Measurements from ENCODE around the gene GYPA.
"Not testable (repeated sequence)": the region's sequence is repeated elsewhere in the genome, so short reads cannot be mapped to it uniquely, and the experiment has no call there.

Gene GYPA

GRCh38 chr4:144140594-144141295 is at the start of gene GYPA:
GYPA (minus strand) TSS chr4:144140718; CDS start chr4:144140635, 83 bp downstream.
- not testable (repeated sequence) for FAIRE-seq

GRCh38 chr4:144190009-144190408 is 49.5 kb upstream of the GYPA start:
- FAIRE-seq = no peak

- no peak for FAIRE-seq
These were observed 48.6 kb upstream of the GYPA start for GRCh38 chr4:144189121-144189520.

- FAIRE-seq = no peak
These were observed 44.6 kb upstream of the GYPA start for GRCh38 chr4:144185086-144185485.

GRCh38 chr4:144183165-144183564 is 42.6 kb upstream of the GYPA start:
- no peak for FAIRE-seq

GRCh38 chr4:144181391-144181790 is 40.9 kb upstream of the GYPA start:
- FAIRE-seq = no peak

GRCh38 chr4:144179152-144179739 is 38.7 kb upstream of the GYPA start:
- FAIRE-seq = no peak

- no peak for FAIRE-seq
These were observed 37.9 kb upstream of the GYPA start for GRCh38 chr4:144178414-144178813.

GRCh38 chr4:144176476-144176875 is 36.0 kb upstream of the GYPA start:
- no peak for FAIRE-seq

- FAIRE-seq = peak; percentile 96
These were observed 34.0 kb upstream of the GYPA start for GRCh38 chr4:144174401-144175067.

GRCh38 chr4:144171697-144172096 is 31.2 kb upstream of the GYPA start:
- FAIRE-seq = no peak

- FAIRE-seq = no peak
These were observed 28.7 kb upstream of the GYPA start for GRCh38 chr4:144169211-144169610.

- no peak for FAIRE-seq
These were observed 13.5 kb upstream of the GYPA start for GRCh38 chr4:144154044-144154443.

GRCh38 chr4:144142690-144143326 is 2.3 kb upstream of the GYPA start:
- FAIRE-seq = peak; percentile 46

GRCh38 chr4:144141493-144141892 is 975 bp upstream of the GYPA start:
- no peak for FAIRE-seq

GRCh38 chr4:144139991-144140390 is 527 bp downstream of the GYPA start:
- FAIRE-seq = not testable (repeated sequence)

- FAIRE-seq = not testable (repeated sequence)
These were observed 971 bp downstream of the GYPA start for GRCh38 chr4:144139547-144139946.

GRCh38 chr4:144138239-144138638 is 2.3 kb downstream of the GYPA start:
- FAIRE-seq = not testable (repeated sequence)

GRCh38 chr4:144137137-144137931 is 3.2 kb downstream of the GYPA start:
- FAIRE-seq = not testable (repeated sequence)

GRCh38 chr4:144136189-144136588 is 4.3 kb downstream of the GYPA start:
- not testable (repeated sequence) for FAIRE-seq

GRCh38 chr4:144130167-144130566 is 10.4 kb downstream of the GYPA start:
- FAIRE-seq = not testable (repeated sequence)

- not testable (repeated sequence) for FAIRE-seq
These were observed 11.1 kb downstream of the GYPA start for GRCh38 chr4:144129336-144129875.

Measured in G401.6 (cell line).